Transverse colon (tissue), 4 donors: Measurements from ENCODE around the gene TDP2. TPM values are rescaled to one million over a fixed set of nuclear protein-coding genes. Genes with fewer than 3 reads are reported as not detected.

Source experiments
- DNase-seq: peaks from one replicate; pipeline ENCODE4 v3.0.0-alpha.2; 2019
- H3K27ac ChIP-seq, 4 donors: fragments of 200-600 bp; sonication (generic); 2 replicates each; pipeline ENCODE4 v1.5.1; 2016 to 2018; ENCODE audit warnings: inconsistent platforms in 4 of 4
- H3K27me3 ChIP-seq: fragments of 200-600 bp; sonication (generic); 2 replicates; pipeline ENCODE4 v1.5.1; 2017; ENCODE audit warnings: inconsistent platforms
- H3K36me3 ChIP-seq, 4 donors: fragments of 200-600 bp; sonication (generic); 2 replicates each; pipeline ENCODE4 v1.5.1; 2017 to 2019; ENCODE audit warnings: inconsistent platforms in 4 of 4
- H3K4me1 ChIP-seq, 4 donors: fragments of 200-600 bp; sonication (generic); 2 replicates each; pipeline ENCODE4 v1.5.1; 2017 to 2020; ENCODE audit warnings: inconsistent platforms in 4 of 4
- H3K4me3 ChIP-seq, 4 donors: fragments of 200-600 bp; sonication (generic); 1 replicate in 1 of 4; 2 replicates in 3 of 4; pipeline versions ENCODE4 v1.5.1 to v1.6.1; 2017 to 2019; ENCODE audit warnings: inconsistent platforms in 4 of 4
- H3K9me3 ChIP-seq, 2 donors: fragments of 200-600 bp; sonication (generic); 2 replicates each; pipeline ENCODE4 v1.5.1; 2017 to 2019; ENCODE audit warnings: inconsistent platforms in 2 of 2
- EP300 ChIP-seq: sonication (generic); formaldehyde crosslinking; IDR thresholded peaks from one replicate; pipeline ENCODE4 v1.6.1; 2017; ENCODE audit warnings: antibody characterized with exemption, low read depth
- POLR2A ChIP-seq: fragments of 450-650 bp; IDR thresholded peaks from one replicate; pipeline ENCODE4 v1.6.1; 2016; ENCODE audit warnings: antibody characterized with exemption, mild to moderate bottlenecking, moderate library complexity
- POLR2AphosphoS5 ChIP-seq, 3 donors: sonication (generic); formaldehyde crosslinking; IDR thresholded peaks; one replicate each; pipeline ENCODE4 v1.6.1; 2016; ENCODE audit warnings: antibody characterized with exemption in 3 of 3
- WGBS, 2 donors: methylation state at CpG; one replicate each; pipeline ENCODE4 v1.1.5; 2018; ENCODE audit warnings: low coverage in 1 of 2; 5-methylcytosine and 5-hydroxymethylcytosine counted together
- in situ Hi-C, 4 donors: fragments of 200-750 bp; cut with MboI; loops; one replicate each; pipeline versions ENCODE4 v1.15.0 to v1.15.1; 2017; ENCODE audit warnings: low sequenced_read_pairs in 3 of 4, low pct_ligation_motif_present in 1 of 4, low pct_unique_long_range_greater_than_20kb in 1 of 4
- intact Hi-C: fragments of 100-400 bp; cut with DNase I; formaldehyde crosslinking; loops from one replicate; pipeline ENCODE4 v1.15.1; 2023; ENCODE audit warnings: low total_unique reads
- total RNA-seq, 4 donors: library from RNA; depleted of rRNA; stranded (reverse); fragments of >200 nt; gene quantifications; one replicate each; pipeline ENCODE4 v1.1.0, GENCODE V29; 2016
- TF ChIP-seq, protein P1 (sequence below), 5 experiments: fragments of 200-600 bp in 3 of 5; fragments of 450-650 bp in 2 of 5; sonication (generic) in 3 of 5; IDR thresholded peaks; 1 replicate in 2 of 5; 2 replicates in 3 of 5; pipeline ENCODE4 v1.5.1; 2016 to 2017; ENCODE audit warnings: antibody characterized with exemption in 5 of 5, inconsistent platforms in 3 of 5, mild to moderate bottlenecking in 2 of 5, moderate library complexity in 1 of 5

The TDP2 gene
- total RNA-seq, 4 donors from 2014 or later = 48.4 to 292 (median 151) TPM

GRCh38 chr6:24621626-24622289 lies 44.9 kb downstream of the TDP2 start:
- H3K36me3 ChIP-seq = no peaks in the 10 kb centered on the region
- DNase-seq = no peak
- in situ Hi-C loops = no loop called here
- WGBS, 2 donors = 56 to 86% methylated on average over 1 to 7 of the region's 7 CpGs
- H3K27ac ChIP-seq = no peak overlapping the region
- intact Hi-C loops = no loop called here
- no peaks in the 10 kb centered on the region for H3K9me3 ChIP-seq
- no peaks in the 10 kb centered on the region for H3K4me1 ChIP-seq
- TF ChIP-seq POLR2AphosphoS5 (IDR thresholded peaks at IDR 0.05) = no peak
- no peak for TF ChIP-seq EP300
- TF ChIP-seq, protein P1, sequence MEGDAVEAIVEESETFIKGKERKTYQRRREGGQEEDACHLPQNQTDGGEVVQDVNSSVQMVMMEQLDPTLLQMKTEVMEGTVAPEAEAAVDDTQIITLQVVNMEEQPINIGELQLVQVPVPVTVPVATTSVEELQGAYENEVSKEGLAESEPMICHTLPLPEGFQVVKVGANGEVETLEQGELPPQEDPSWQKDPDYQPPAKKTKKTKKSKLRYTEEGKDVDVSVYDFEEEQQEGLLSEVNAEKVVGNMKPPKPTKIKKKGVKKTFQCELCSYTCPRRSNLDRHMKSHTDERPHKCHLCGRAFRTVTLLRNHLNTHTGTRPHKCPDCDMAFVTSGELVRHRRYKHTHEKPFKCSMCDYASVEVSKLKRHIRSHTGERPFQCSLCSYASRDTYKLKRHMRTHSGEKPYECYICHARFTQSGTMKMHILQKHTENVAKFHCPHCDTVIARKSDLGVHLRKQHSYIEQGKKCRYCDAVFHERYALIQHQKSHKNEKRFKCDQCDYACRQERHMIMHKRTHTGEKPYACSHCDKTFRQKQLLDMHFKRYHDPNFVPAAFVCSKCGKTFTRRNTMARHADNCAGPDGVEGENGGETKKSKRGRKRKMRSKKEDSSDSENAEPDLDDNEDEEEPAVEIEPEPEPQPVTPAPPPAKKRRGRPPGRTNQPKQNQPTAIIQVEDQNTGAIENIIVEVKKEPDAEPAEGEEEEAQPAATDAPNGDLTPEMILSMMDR (IDR thresholded peaks at IDR 0.05) = no peak
- TF ChIP-seq POLR2A = no peak
- H3K4me3 ChIP-seq = no peak overlapping the region
- H3K27me3 ChIP-seq = no peaks in the 10 kb centered on the region

GRCh38 chr6:24620637-24621036 lies 46.1 kb downstream of the TDP2 start:
- TF ChIP-seq, protein P1 (IDR thresholded peaks at IDR 0.05) = no peak
- TF ChIP-seq POLR2A (no peak), POLR2AphosphoS5 (IDR thresholded peaks at IDR 0.05) (no peak), EP300 (no peak)
- H3K27me3 ChIP-seq = no peaks in the 10 kb centered on the region
- H3K27ac ChIP-seq = no peak overlapping the region
- H3K36me3 ChIP-seq = no peaks in the 10 kb centered on the region
- no peaks in the 10 kb centered on the region for H3K4me1 ChIP-seq
- WGBS, 2 donors = 93 to 96% methylated on average over 2 to 3 of the region's 3 CpGs
- H3K9me3 ChIP-seq = no peaks in the 10 kb centered on the region
- no peak overlapping the region for H3K4me3 ChIP-seq
- no peak for DNase-seq
- in situ Hi-C loops = no loop called here
- intact Hi-C loops = no loop called here

GRCh38 chr6:24619661-24620060 lies 47.0 kb downstream of the TDP2 start:
- Histone ChIP-seq H3K4me1 (no peaks in the 10 kb centered on the region), H3K36me3 (no peaks in the 10 kb centered on the region), H3K4me3 (no peak overlapping the region), H3K27me3 (no peaks in the 10 kb centered on the region), H3K27ac (no peak overlapping the region), H3K9me3 (no peaks in the 10 kb centered on the region)
- TF ChIP-seq POLR2AphosphoS5 (IDR thresholded peaks at IDR 0.05) = no peak
- TF ChIP-seq EP300 = no peak
- TF ChIP-seq POLR2A = no peak
- TF ChIP-seq, protein P1 (IDR thresholded peaks at IDR 0.05) = no peak
- intact Hi-C loops (no loop called here), in situ Hi-C loops (no loop called here)
- DNase-seq = no peak
- WGBS, 2 donors = 92 to 100% methylated on average over 3 to 5 of the region's 5 CpGs

GRCh38 chr6:24614648-24615047 lies 52.1 kb downstream of the TDP2 start:
- no peaks in the 10 kb centered on the region for H3K4me1 ChIP-seq
- intact Hi-C loops (no loop called here), in situ Hi-C loops (no loop called here)
- TF ChIP-seq POLR2AphosphoS5 (IDR thresholded peaks at IDR 0.05) (no peak), POLR2A (no peak), EP300 (no peak)
- TF ChIP-seq, protein P1 (IDR thresholded peaks at IDR 0.05) = no peak
- H3K27me3 ChIP-seq = no peaks in the 10 kb centered on the region
- no peak for DNase-seq
- no peak overlapping the region for H3K27ac ChIP-seq
- H3K36me3 ChIP-seq = no peaks in the 10 kb centered on the region
- WGBS, 2 donors = 44 to 73% methylated on average over 2 of the region's 2 CpGs
- no peaks in the 10 kb centered on the region for H3K9me3 ChIP-seq
- no peak overlapping the region for H3K4me3 ChIP-seq
